GM12878 (cell line): ENCODE measurements around the gene UVRAG. TPM values are rescaled to one million over a fixed set of nuclear protein-coding genes. Genes with fewer than 3 reads are reported as not detected.

Experiments used
- ATAC-seq: fragments of 200-7000 bp; cut with Tn5 transposase; 3 replicates; pipeline ENCODE4 v1.9.1; 2020; ENCODE audit warnings: mild to moderate bottlenecking, moderate library complexity
- BruUV-seq: library from RNA; stranded (reverse); fragments of 400-500 nt; replicated peaks from 2 replicates; lab custom pipeline; 2021; lab: Mats Ljungman, UMichigan
- CTCF ChIA-PET: fragments of 300-600 bp; sonication (Branson Sonifier 250); formaldehyde crosslinking; extraction: SDS; loops from one replicate; lab custom pipeline; 2021; ENCODE audit warnings: inconsistent platforms; lab: Yijun Ruan, JAX
- POLR2A ChIA-PET: fragments of 350-600 bp; formaldehyde crosslinking; extraction: SDS; loops from one replicate; lab custom pipeline; 2021; ENCODE audit warnings: inconsistent platforms; lab: Charles Lee
- RAD21 ChIA-PET: fragments of 300-600 bp; sonication (Branson Sonifier 250); formaldehyde crosslinking; loops from one replicate; lab custom pipeline; 2023; ENCODE audit warnings: antibody characterized with exemption; ENCODE audit not compliant: unreplicated experiment; lab: Charles Lee
- SMC1A ChIA-PET: fragments of 300-600 bp; sonication (Branson Sonifier 250); formaldehyde crosslinking; loops from one replicate; lab custom pipeline; 2023; ENCODE audit not compliant: unreplicated experiment, uncharacterized antibody; lab: Charles Lee
- DNase-seq: peaks from one replicate; pipeline ENCODE4 v3.0.0-alpha.2; 2011; ENCODE audit warnings: low read depth, low spot score
- FAIRE-seq: peaks from 3 replicates; lab custom pipeline; 2011; peaks lifted over from hg19 to GRCh38; lab: Jason Lieb, UNC
- H2AFZ ChIP-seq: 2 replicates; pipeline ENCODE4 v1.6.0; 2011; ENCODE audit warnings: low read depth, low read length, control low read depth; ENCODE audit not compliant: control insufficient read depth
- H3K27ac ChIP-seq: 2 replicates; pipeline ENCODE4 v1.5.1; 2011; ENCODE audit warnings: control low read depth; ENCODE audit not compliant: control insufficient read depth, insufficient read depth
- H3K27me3 ChIP-seq, 2 experiments: replicated peaks in 1 of 2; 2 replicates each; pipeline versions ENCODE4 v1.6.0 to v1.6.1; 2011; ENCODE audit warnings: low read length in 1 of 2; ENCODE audit not compliant: control insufficient read depth in 2 of 2, insufficient read depth in 2 of 2
- H3K36me3 ChIP-seq, 2 experiments: 2 replicates each; pipeline ENCODE4 v1.5.1; 2011; ENCODE audit warnings: low read length in 1 of 2; ENCODE audit not compliant: control insufficient read depth in 2 of 2, insufficient read depth in 2 of 2
- H3K4me1 ChIP-seq: 2 replicates; pipeline ENCODE4 v1.6.1; 2011; ENCODE audit warnings: mild to moderate bottlenecking, low read length, moderate library complexity, mixed read lengths; ENCODE audit not compliant: control insufficient read depth, insufficient read depth
- H3K4me2 ChIP-seq: 2 replicates; pipeline ENCODE4 v1.6.0; 2011; ENCODE audit warnings: control low read depth; ENCODE audit not compliant: control insufficient read depth, insufficient read depth
- H3K4me3 ChIP-seq: fragments of 200-600 bp; sonication (generic); 2 replicates; pipeline ENCODE4 v1.5.1; 2016
- H3K79me2 ChIP-seq: 2 replicates; pipeline ENCODE4 v1.6.0; 2011; ENCODE audit warnings: low read length; ENCODE audit not compliant: control insufficient read depth, insufficient read depth
- H3K9ac ChIP-seq: 2 replicates; pipeline ENCODE4 v1.8.0; 2011; ENCODE audit warnings: low read length, control low read depth, mixed read lengths; ENCODE audit not compliant: control insufficient read depth, insufficient read depth
- H3K9me3 ChIP-seq: replicated peaks from 3 replicates; pipeline ENCODE4 v1.5.1; 2011; ENCODE audit warnings: mild to moderate bottlenecking, low read length; ENCODE audit not compliant: control insufficient read depth, insufficient read depth
- H4K20me1 ChIP-seq: 2 replicates; pipeline ENCODE4 v1.6.0; 2011; ENCODE audit not compliant: control insufficient read depth, insufficient read depth
- DPF2 ChIP-seq: fragments of 450-650 bp; IDR thresholded peaks from 2 replicates; pipeline ENCODE4 v1.6.1; 2017; ENCODE audit warnings: mild to moderate bottlenecking
- EZH2 ChIP-seq: IDR thresholded peaks from 2 replicates; pipeline ENCODE4 v1.6.1; 2012; ENCODE audit warnings: low read depth, mild to moderate bottlenecking, control low read depth, inconsistent platforms, low read length, borderline replicate concordance; ENCODE audit not compliant: control insufficient read depth
- PML ChIP-seq: IDR thresholded peaks from 2 replicates; pipeline ENCODE4 v1.6.1; 2012; ENCODE audit warnings: low read length, inconsistent platforms
- POU2F2 ChIP-seq: IDR thresholded peaks from 3 replicates; pipeline ENCODE4 v1.6.1; 2011; ENCODE audit warnings: low read depth, mild to moderate bottlenecking, low read length, borderline replicate concordance
- RAD51 ChIP-seq: fragments of 450-650 bp; IDR thresholded peaks from 2 replicates; pipeline ENCODE4 v1.6.1; 2016; ENCODE audit warnings: moderate library complexity, mild to moderate bottlenecking, inconsistent platforms
- RBBP5 ChIP-seq: fragments of 200-600 bp; sonication (generic); conservative IDR thresholded peaks from 2 replicates; pipeline ENCODE4 v1.6.1; 2016
- WRNIP1 ChIP-seq: IDR thresholded peaks from 2 replicates; pipeline ENCODE4 v1.6.1; 2011; ENCODE audit warnings: low read depth, low read length, improper control_type of control experiment, borderline replicate concordance
- YBX1 ChIP-seq: fragments of 450-650 bp; IDR thresholded peaks from 2 replicates; pipeline ENCODE4 v1.6.1; 2016; ENCODE audit warnings: antibody characterized with exemption
- ZSCAN29 ChIP-seq: fragments of 450-650 bp; IDR thresholded peaks from 2 replicates; pipeline ENCODE4 v1.6.1; 2017; ENCODE audit warnings: mild to moderate bottlenecking, moderate library complexity
- WGBS: methylation state at CpG from one replicate; pipeline ENCODE4 v1.1.6; 2016; ENCODE audit warnings: low lambda C conversion rate; ENCODE audit not compliant: insufficient replicate concordance, insufficient coverage; ENCODE audit errors: missing lambda C conversion rate; 5-methylcytosine and 5-hydroxymethylcytosine counted together
- in situ Hi-C: fragments of 300-500 bp; cut with MboI; formaldehyde crosslinking; loops from 9 replicates; pipeline ENCODE4 v1.14.3; 2018; ENCODE audit warnings: mixed read lengths
- intact Hi-C: fragments of 100-400 bp; cut with micrococcal nuclease; formaldehyde crosslinking; loops from one replicate; pipeline ENCODE4 v1.14.2; 2022; ENCODE audit not compliant: unreplicated experiment
- polyA plus RNA-seq, 11 experiments: library from polyadenylated mRNA; depleted of rRNA in 4 of 11; unstranded in 6 of 11; stranded (reverse) in 5 of 11; fragments of >200 nt; fragmentation: Nextera tagmentation in 4 of 11; fragmentation: Illumina TruSeq in 1 of 11; extraction: Ambion mirVana in 4 of 11; extraction: Trizol in 1 of 11; gene quantifications; 1 replicate in 1 of 11; 2 replicates in 10 of 11; pipeline versions ENCODE4 v1.2.1 to v1.2.3, GENCODE V29; 2011 to 2016; ENCODE audit warnings: inconsistent platforms in 2 of 11, missing spikeins in 2 of 11, low read depth in 1 of 11
- total RNA-seq, 4 experiments: library from RNA; depleted of rRNA in 3 of 4; stranded (reverse); fragments of >200 nt in 3 of 4; fragmentation: Illumina TruSeq in 1 of 4; extraction: Trizol in 1 of 4; gene quantifications; 2 replicates each; pipeline versions ENCODE4 v1.2.1 to v1.2.3, GENCODE V29; 2013 to 2021
- TF ChIP-seq, protein P1 (sequence below): fragments of 450-650 bp; formaldehyde crosslinking; IDR thresholded peaks from 2 replicates; pipeline ENCODE4 v1.4.0; 2020; ENCODE audit warnings: mild to moderate bottlenecking, moderate library complexity
- TF ChIP-seq, protein P2 (sequence below), 3 experiments: IDR thresholded peaks in 2 of 3; conservative IDR thresholded peaks in 1 of 3; 2 replicates each; pipeline ENCODE4 v1.5.1; 2011; ENCODE audit warnings: low read depth in 3 of 3, low read length in 3 of 3, mild to moderate bottlenecking in 3 of 3, control low read depth in 2 of 3, moderate library complexity in 2 of 3, inconsistent platforms in 1 of 3, mixed read lengths in 1 of 3; ENCODE audit not compliant: control insufficient read depth in 2 of 3, insufficient read depth in 1 of 3; ENCODE audit errors: extremely low read depth in 1 of 3

The UVRAG gene
- total and polyA plus RNA-seq, 10 of the 15 experiments (the other 5 are each of a cell fraction or from before 2014, with no cell fraction given), result 7.0 to 43.4 (median 37.0) TPM

DNA sequence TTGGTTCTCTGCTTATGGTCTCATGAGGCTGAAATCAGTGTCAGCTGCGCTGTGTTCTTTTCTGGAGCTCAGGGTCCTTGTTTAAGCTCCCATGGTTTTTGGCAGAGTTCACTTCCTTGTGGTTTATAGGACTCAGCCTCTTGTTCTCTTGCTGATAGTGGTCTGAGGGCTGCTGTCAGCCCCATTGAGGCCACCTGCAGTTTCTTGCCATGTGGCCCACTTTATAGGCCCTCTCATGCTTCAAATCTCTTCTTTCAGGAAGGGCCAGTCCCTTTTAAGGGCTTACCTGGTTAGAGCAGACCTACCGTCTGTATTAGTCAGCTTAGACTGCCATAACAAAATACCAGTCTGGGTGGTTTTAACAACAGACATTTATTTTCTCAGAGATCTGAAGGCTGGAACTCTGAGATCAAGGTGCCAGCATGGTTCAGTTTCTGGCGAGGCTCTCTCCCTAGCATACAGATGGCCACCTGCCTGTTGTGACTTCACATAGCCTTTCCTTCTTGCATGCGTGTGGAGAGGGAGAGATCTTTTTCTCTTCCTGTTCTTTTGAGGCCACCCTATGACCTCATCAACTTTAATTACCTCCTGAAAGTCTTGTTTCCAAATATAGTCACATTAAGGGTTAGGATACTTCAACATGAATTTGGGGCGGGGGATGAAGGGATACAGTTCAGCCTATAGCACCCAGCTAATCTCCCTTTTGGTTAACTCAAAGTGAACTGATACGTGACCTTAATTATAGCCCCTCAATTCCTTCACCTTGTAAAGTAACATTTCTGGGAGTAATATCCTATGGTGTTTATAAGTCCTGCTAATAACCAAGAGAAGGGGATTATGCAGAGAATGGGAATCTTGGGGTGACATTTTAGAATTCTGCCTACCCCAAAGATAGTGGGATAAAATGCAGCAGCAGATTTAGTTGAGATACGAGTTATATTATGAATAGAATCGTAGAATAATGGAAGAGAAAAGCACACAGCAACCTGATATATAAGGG, 131.8 kb downstream of the UVRAG start (continued):
- no peak for TF ChIP-seq EZH2

GRCh38 chr11:75949023-75949672, 134.1 kb downstream of the UVRAG start:
- TF ChIP-seq, protein P1, sequence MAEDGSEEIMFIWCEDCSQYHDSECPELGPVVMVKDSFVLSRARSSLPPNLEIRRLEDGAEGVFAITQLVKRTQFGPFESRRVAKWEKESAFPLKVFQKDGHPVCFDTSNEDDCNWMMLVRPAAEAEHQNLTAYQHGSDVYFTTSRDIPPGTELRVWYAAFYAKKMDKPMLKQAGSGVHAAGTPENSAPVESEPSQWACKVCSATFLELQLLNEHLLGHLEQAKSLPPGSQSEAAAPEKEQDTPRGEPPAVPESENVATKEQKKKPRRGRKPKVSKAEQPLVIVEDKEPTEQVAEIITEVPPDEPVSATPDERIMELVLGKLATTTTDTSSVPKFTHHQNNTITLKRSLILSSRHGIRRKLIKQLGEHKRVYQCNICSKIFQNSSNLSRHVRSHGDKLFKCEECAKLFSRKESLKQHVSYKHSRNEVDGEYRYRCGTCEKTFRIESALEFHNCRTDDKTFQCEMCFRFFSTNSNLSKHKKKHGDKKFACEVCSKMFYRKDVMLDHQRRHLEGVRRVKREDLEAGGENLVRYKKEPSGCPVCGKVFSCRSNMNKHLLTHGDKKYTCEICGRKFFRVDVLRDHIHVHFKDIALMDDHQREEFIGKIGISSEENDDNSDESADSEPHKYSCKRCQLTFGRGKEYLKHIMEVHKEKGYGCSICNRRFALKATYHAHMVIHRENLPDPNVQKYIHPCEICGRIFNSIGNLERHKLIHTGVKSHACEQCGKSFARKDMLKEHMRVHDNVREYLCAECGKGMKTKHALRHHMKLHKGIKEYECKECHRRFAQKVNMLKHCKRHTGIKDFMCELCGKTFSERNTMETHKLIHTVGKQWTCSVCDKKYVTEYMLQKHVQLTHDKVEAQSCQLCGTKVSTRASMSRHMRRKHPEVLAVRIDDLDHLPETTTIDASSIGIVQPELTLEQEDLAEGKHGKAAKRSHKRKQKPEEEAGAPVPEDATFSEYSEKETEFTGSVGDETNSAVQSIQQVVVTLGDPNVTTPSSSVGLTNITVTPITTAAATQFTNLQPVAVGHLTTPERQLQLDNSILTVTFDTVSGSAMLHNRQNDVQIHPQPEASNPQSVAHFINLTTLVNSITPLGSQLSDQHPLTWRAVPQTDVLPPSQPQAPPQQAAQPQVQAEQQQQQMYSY (CRISPR knock-in tag), result no peak
- TF ChIP-seq, protein P2, sequence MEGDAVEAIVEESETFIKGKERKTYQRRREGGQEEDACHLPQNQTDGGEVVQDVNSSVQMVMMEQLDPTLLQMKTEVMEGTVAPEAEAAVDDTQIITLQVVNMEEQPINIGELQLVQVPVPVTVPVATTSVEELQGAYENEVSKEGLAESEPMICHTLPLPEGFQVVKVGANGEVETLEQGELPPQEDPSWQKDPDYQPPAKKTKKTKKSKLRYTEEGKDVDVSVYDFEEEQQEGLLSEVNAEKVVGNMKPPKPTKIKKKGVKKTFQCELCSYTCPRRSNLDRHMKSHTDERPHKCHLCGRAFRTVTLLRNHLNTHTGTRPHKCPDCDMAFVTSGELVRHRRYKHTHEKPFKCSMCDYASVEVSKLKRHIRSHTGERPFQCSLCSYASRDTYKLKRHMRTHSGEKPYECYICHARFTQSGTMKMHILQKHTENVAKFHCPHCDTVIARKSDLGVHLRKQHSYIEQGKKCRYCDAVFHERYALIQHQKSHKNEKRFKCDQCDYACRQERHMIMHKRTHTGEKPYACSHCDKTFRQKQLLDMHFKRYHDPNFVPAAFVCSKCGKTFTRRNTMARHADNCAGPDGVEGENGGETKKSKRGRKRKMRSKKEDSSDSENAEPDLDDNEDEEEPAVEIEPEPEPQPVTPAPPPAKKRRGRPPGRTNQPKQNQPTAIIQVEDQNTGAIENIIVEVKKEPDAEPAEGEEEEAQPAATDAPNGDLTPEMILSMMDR (IDR thresholded peaks at IDR 0.05 in 2 of 3, conservative IDR thresholded peaks at IDR 0.05 in 1 of 3; ENCODE audit: control insufficient read depth in 2 of 3, extremely low read depth in 1 of 3, insufficient read depth in 1 of 3, low read depth in 3 of 3, low read length in 3 of 3), result no peak
- TF ChIP-seq RBBP5 (no peak), ZSCAN29 (no peak), YBX1 (no peak), WRNIP1 (no peak), POU2F2 (no peak), DPF2 (no peak), PML (no peak), RAD51 (no peak)
- Histone ChIP-seq H3K9me3 (no peaks in the 10 kb centered on the region), H3K27ac (no peak overlapping the region), H3K4me1 (peaks cover 21% of the 10 kb centered on the region), H2AFZ (no peak overlapping the region), H3K79me2 (peaks cover 37% of the 10 kb centered on the region), H3K4me2 (no peak overlapping the region), H3K4me3 (no peak overlapping the region), H3K27me3 (no peaks in the 10 kb centered on the region), H4K20me1 (peaks cover 2% of the 10 kb centered on the region; the same call in 1 of the 2 replicates), H3K36me3 (peaks cover 0 to 7% of the 10 kb centered on the region in 2 experiments; a peak in 2 of 4 replicates), H3K9ac (no peak overlapping the region)
- ChIA-PET SMC1A (interaction anchor here (1.4 to 2.7 kb wide), 3 partner anchors 10 to 146 kb away, joined by 3 to 8 read pairs (median 6); no protein-coding TSS in a partner anchor), CTCF (interaction anchor here (1.5 to 1.9 kb wide), 3 partner anchors 10 to 203 kb away, joined by 5 to 7 read pairs (median 6); no protein-coding TSS in a partner anchor), RAD21 (no interaction called here), POLR2A (interaction anchor here (0.6 kb wide), 1 partner anchor 154 kb away, joined by 3 read pairs; no protein-coding TSS in a partner anchor)
- no peak for ATAC-seq
- in situ Hi-C loops (no loop called here), intact Hi-C loops (no loop called here)
- FAIRE-seq, result no peak
- no TSS peak for BruUV-seq
- 89% methylated on average over 6 of the region's 6 CpGs for WGBS
- no peak for DNase-seq
